ENCODE data around the gene GABRG1.

Gene GABRG1

GRCh38 chr4:46123913-46124755 is at the start of gene GABRG1:
TSS of gene GABRG1 (minus strand) at chr4:46124054. CDS start at chr4:46123913, 141 bp downstream.
- no peak for DNase-seq

- DNase-seq, result no peak
Observed at GRCh38 chr4:46146993-46147392, 23.1 kb upstream of the GABRG1 start.

GRCh38 chr4:46131498-46132057 is 7.7 kb upstream of the GABRG1 start:
- DNase-seq, result no peak

- no peak for DNase-seq
Observed at GRCh38 chr4:46124773-46125413, 1.0 kb upstream of the GABRG1 start.

GRCh38 chr4:46081674-46082073 is 42.2 kb downstream of the GABRG1 start:
- DNase-seq, result no peak

- no peak for DNase-seq
Observed at GRCh38 chr4:46081248-46081647, 42.6 kb downstream of the GABRG1 start.

GRCh38 chr4:46073778-46074177 is 50.1 kb downstream of the GABRG1 start:
- no peak for DNase-seq

GRCh38 chr4:46051392-46051791 is 72.5 kb downstream of the GABRG1 start:
- no peak for DNase-seq

GRCh38 chr4:46032056-46032455 is 91.8 kb downstream of the GABRG1 start:
- no peak for DNase-seq

GRCh38 chr4:46016306-46016705 is 107.5 kb downstream of the GABRG1 start:
- DNase-seq, result no peak

GRCh38 chr4:45992728-45993127 is 131.1 kb downstream of the GABRG1 start:
- no peak for DNase-seq

- DNase-seq, result no peak
Observed at GRCh38 chr4:45989775-45990174, 134.1 kb downstream of the GABRG1 start.

GRCh38 chr4:45987858-45988257 is 136.0 kb downstream of the GABRG1 start:
- DNase-seq, result no peak

All from suppressor macrophage treated with lipopolysaccharide for 1 hour (primary cell).